Measurements from ENCODE around the gene MPP3.

DNA sequence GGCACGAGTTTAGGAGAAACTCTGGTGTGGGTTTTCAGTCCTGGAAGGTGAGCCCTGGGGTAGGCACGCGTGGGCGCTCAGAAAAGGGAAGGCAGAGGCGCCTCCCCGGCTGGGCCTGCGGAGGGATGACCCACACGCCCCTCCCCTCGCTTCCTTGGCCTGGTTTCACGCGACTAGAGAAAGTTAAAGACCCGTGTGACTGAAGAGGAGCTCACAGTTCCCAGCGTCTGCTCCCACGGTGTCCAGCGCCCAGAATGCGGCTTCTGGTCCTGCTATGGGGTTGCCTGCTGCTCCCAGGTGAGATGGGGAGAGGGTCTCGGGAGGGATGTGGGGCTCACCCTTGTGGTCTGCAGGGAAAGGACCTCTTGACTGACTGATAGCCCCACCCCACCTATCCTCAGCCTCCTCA, 14.0 kb upstream of the MPP3 start, which contains the start of gene CD300LG:
- TF ChIP-seq, protein P1, sequence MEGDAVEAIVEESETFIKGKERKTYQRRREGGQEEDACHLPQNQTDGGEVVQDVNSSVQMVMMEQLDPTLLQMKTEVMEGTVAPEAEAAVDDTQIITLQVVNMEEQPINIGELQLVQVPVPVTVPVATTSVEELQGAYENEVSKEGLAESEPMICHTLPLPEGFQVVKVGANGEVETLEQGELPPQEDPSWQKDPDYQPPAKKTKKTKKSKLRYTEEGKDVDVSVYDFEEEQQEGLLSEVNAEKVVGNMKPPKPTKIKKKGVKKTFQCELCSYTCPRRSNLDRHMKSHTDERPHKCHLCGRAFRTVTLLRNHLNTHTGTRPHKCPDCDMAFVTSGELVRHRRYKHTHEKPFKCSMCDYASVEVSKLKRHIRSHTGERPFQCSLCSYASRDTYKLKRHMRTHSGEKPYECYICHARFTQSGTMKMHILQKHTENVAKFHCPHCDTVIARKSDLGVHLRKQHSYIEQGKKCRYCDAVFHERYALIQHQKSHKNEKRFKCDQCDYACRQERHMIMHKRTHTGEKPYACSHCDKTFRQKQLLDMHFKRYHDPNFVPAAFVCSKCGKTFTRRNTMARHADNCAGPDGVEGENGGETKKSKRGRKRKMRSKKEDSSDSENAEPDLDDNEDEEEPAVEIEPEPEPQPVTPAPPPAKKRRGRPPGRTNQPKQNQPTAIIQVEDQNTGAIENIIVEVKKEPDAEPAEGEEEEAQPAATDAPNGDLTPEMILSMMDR (conservative IDR thresholded peaks at IDR 0.05; ENCODE audit: low read depth, low read length): no peak
- no peak for TF ChIP-seq EZH2 (IDR thresholded peaks at IDR 0.05; ENCODE audit: borderline replicate concordance, low read depth, low read length, poor library complexity, severe bottlenecking)

Data from A673 (cell line).